Epithelial cell of prostate (primary cell): Measurements from ENCODE around the gene COPG1.

Source experiments
- DNase-seq: peaks from one replicate; pipeline ENCODE4 v3.0.0-alpha.2; 2011; ENCODE audit warnings: low read depth, low spot score
- H3K27ac ChIP-seq: fragments of 450-650 bp; 2 replicates; pipeline ENCODE4 v1.5.1; 2017; ENCODE audit warnings: mild to moderate bottlenecking

COPG1 gene

DNA sequence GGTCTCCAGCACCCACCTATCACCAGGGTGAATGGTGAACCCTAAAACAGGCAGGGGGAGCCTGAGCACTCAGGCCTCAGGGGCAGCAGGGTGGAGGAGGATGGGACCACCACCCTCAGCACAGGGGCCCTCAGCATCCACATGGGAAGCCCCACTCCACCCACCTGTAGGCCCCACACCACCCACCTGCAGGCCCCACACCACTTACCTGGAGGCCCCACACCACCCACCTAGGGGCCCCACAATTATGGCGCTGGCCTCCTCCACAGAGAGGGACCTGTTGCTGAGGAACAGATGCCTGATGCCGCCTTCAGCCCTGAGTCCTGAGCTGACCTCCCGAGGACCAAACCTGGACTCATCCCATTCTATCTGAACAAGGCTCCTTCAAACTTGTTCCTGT is 76.0 kb downstream of the COPG1 start:
- no peak for DNase-seq

DNA sequence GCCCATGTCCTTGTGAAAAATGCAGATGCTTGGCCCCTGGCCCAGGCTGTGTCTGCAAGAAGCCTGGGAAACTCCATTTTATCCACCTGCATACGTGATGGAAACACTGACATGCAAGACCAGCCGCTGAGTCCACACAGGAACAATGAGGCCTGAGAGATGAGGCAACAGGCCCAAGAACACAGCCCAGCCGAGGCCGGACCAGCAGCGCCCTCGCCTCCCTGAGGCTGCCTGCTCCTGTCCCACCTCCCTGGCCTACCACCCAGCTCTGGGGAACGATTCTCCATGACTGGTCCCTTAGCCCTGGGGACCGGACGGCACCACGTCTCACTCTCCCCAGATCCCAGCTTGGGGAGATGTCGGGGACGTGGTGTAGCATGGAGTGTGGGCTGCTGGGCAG is 76.7 kb downstream of the COPG1 start:
- no peak for DNase-seq
- no peak overlapping the region for H3K27ac ChIP-seq

More for the DNA sequence above, 76.0 kb downstream of the COPG1 start:
- no peak overlapping the region for H3K27ac ChIP-seq

DNA sequence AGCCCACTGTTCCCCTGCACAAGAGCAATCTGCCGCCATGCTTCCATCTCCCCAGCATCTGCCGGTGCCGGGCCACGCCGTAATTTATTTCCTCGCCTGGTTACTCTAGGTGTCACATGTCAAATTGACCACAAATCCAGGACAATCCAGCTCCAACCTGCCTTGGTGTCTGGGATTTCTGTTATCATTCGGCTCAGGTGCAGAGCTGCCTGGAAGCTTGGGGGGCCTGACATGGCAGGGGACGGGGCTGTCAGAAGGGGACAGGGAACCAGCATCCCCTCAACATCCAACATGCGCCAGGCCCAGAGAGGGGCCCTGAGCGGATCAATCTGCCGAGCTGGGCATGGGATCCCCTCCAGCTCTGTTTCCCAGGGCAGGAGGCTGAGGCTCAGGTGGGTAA is 77.2 kb downstream of the COPG1 start:
- no peak overlapping the region for H3K27ac ChIP-seq
- DNase-seq: no peak
